H1 (cell line): ENCODE results near the gene GRIN2C. TPM values are rescaled to one million over a fixed set of nuclear protein-coding genes. Genes with fewer than 3 reads are reported as not detected.

Experiments used
- CTCF ChIA-PET: fragments of 300-600 bp; sonication (Branson Sonifier 250); formaldehyde crosslinking; loops from one replicate; lab custom pipeline; 2021; ENCODE audit not compliant: partially characterized antibody; lab: Charles Lee
- POLR2A ChIA-PET: fragments of 300-600 bp; sonication (Branson Sonifier 250); formaldehyde crosslinking; loops from one replicate; lab custom pipeline; 2021; ENCODE audit warnings: inconsistent platforms; ENCODE audit not compliant: partially characterized antibody; lab: Charles Lee
- DNase-seq, 2 experiments: peaks; one replicate each; pipeline versions ENCODE4 v3.0.0 to v3.0.0-alpha.2; 2010 to 2022; ENCODE audit warnings: low spot score in 2 of 2, low read depth in 1 of 2, mixed read lengths in 1 of 2
- FAIRE-seq: peaks from 2 replicates; lab custom pipeline; 2011; peaks lifted over from hg19 to GRCh38; lab: Jason Lieb, UNC
- H2AFZ ChIP-seq: 2 replicates; pipeline ENCODE4 v1.8.1; 2012; ENCODE audit warnings: low read length, inconsistent platforms
- H2AK5ac ChIP-seq: 2 replicates; pipeline ENCODE4 v1.6.1; 2013; ENCODE audit warnings: low read depth, low read length
- H2BK120ac ChIP-seq: replicated peaks from 2 replicates; pipeline ENCODE3; 2013; ENCODE audit warnings: low read depth, low read length, inconsistent platforms
- H2BK12ac ChIP-seq: 2 replicates; pipeline ENCODE4 v1.6.1; 2013; ENCODE audit warnings: low read depth, low read length
- H2BK15ac ChIP-seq: 2 replicates; pipeline ENCODE4 v1.6.1; 2013; ENCODE audit warnings: low read length
- H2BK20ac ChIP-seq: 2 replicates; pipeline ENCODE4 v1.6.1; 2013; ENCODE audit warnings: low read length
- H2BK5ac ChIP-seq: 2 replicates; pipeline ENCODE4 v1.6.1; 2013; ENCODE audit warnings: low read depth, low read length
- H3K14ac ChIP-seq: 2 replicates; pipeline ENCODE4 v1.6.1; 2013; ENCODE audit warnings: inconsistent platforms; ENCODE audit not compliant: insufficient read length
- H3K18ac ChIP-seq: 2 replicates; pipeline ENCODE4 v1.6.1; 2013; ENCODE audit warnings: low read length; ENCODE audit errors: extremely low read depth
- H3K23ac ChIP-seq: 2 replicates; pipeline ENCODE4 v1.6.1; 2013; ENCODE audit warnings: inconsistent platforms; ENCODE audit not compliant: insufficient read length
- H3K23me2 ChIP-seq: 2 replicates; pipeline ENCODE4 v1.6.1; 2013; ENCODE audit warnings: low read depth, low read length
- H3K27ac ChIP-seq: 2 replicates; pipeline ENCODE4 v1.6.1; 2011; ENCODE audit warnings: low read depth, low read length, inconsistent platforms
- H3K27me3 ChIP-seq, 4 experiments: replicated peaks in 1 of 4; 1 replicate in 1 of 4; 2 replicates in 3 of 4; pipeline versions ENCODE4 v1.6.1 to v1.8.1; 2011 to 2013; ENCODE audit warnings: low read length in 3 of 4, mild to moderate bottlenecking in 3 of 4, inconsistent platforms in 2 of 4, mixed read lengths in 2 of 4, moderate library complexity in 1 of 4; ENCODE audit not compliant: control insufficient read depth in 3 of 4, insufficient read depth in 3 of 4; ENCODE audit errors: extremely low read depth in 1 of 4
- H3K36me3 ChIP-seq, 4 experiments: 2 replicates each; pipeline versions ENCODE4 v1.6.1 to v1.8.1; 2011 to 2013; ENCODE audit warnings: mild to moderate bottlenecking in 4 of 4, low read length in 3 of 4, moderate library complexity in 2 of 4, control low read depth in 1 of 4, inconsistent platforms in 1 of 4; ENCODE audit not compliant: insufficient read depth in 4 of 4, control insufficient read depth in 2 of 4
- H3K4ac ChIP-seq: replicated peaks from 2 replicates; pipeline ENCODE3; 2013; ENCODE audit warnings: low read length, low read depth, mixed read lengths, inconsistent platforms; ENCODE audit not compliant: insufficient read length
- H3K4me1 ChIP-seq, 4 experiments: replicated peaks in 1 of 4; 1 replicate in 1 of 4; 2 replicates in 3 of 4; pipeline versions ENCODE4 v1.6.1 to v1.8.1; 2011 to 2013; ENCODE audit warnings: low read length in 3 of 4, inconsistent platforms in 2 of 4, mixed read lengths in 1 of 4; ENCODE audit not compliant: insufficient read depth in 4 of 4, control insufficient read depth in 3 of 4
- H3K4me2 ChIP-seq, 2 experiments: 2 replicates each; pipeline versions ENCODE4 v1.6.1 to v1.8.1; 2011 to 2013; ENCODE audit warnings: low read depth in 2 of 2, low read length in 2 of 2, control low read depth in 1 of 2, inconsistent platforms in 1 of 2, mild to moderate bottlenecking in 1 of 2; ENCODE audit not compliant: insufficient read depth in 1 of 2
- H3K4me3 ChIP-seq, 4 experiments: fragments of 200-600, 300-600 bp in 1 of 4; sonication (generic), shearing (Covaris generic), sonication (Bioruptor Twin) in 1 of 4; 2 replicates each; pipeline versions ENCODE4 v1.5.1 to v1.8.1; 2011 to 2016; ENCODE audit warnings: low read length in 4 of 4, low read depth in 3 of 4, control low read depth in 2 of 4, inconsistent platforms in 2 of 4, mild to moderate bottlenecking in 2 of 4, mixed read lengths in 1 of 4, moderate library complexity in 1 of 4; ENCODE audit not compliant: insufficient read depth in 2 of 4; ENCODE audit errors: extremely low read depth in 1 of 4
- H3K56ac ChIP-seq: replicated peaks from 2 replicates; pipeline ENCODE3; 2013; ENCODE audit warnings: low read depth, mild to moderate bottlenecking, mixed read lengths, low read length, inconsistent platforms; ENCODE audit not compliant: insufficient read length
- H3K79me1 ChIP-seq: 2 replicates; pipeline ENCODE4 v1.6.1; 2013; ENCODE audit warnings: low read depth, low read length, control low read depth
- H3K79me2 ChIP-seq, 2 experiments: 2 replicates each; pipeline versions ENCODE4 v1.6.1 to v1.8.1; 2012 to 2013; ENCODE audit warnings: low read length in 2 of 2, mild to moderate bottlenecking in 2 of 2, inconsistent platforms in 1 of 2; ENCODE audit not compliant: insufficient read depth in 2 of 2, control insufficient read depth in 1 of 2
- H3K9ac ChIP-seq, 4 experiments: replicated peaks in 1 of 4; 1 replicate in 1 of 4; 2 replicates in 3 of 4; pipeline versions ENCODE4 v1.6.1 to v1.8.1; 2011 to 2013; ENCODE audit warnings: low read depth in 3 of 4, low read length in 3 of 4, control low read depth in 2 of 4, mild to moderate bottlenecking in 2 of 4, moderate library complexity in 2 of 4, inconsistent platforms in 1 of 4; ENCODE audit errors: extremely low read depth in 1 of 4
- H3K9me3 ChIP-seq, 2 experiments: 2 replicates each; pipeline versions ENCODE4 v1.6.1 to v1.8.1; 2012 to 2013; ENCODE audit warnings: mild to moderate bottlenecking in 2 of 2, moderate library complexity in 2 of 2, control low read depth in 1 of 2, inconsistent platforms in 1 of 2, low read depth in 1 of 2, low read length in 1 of 2, mixed read lengths in 1 of 2; ENCODE audit not compliant: insufficient read depth in 2 of 2
- H4K20me1 ChIP-seq, 2 experiments: replicated peaks in 1 of 2; 2 replicates each; pipeline versions ENCODE3 to v1.8.1; 2011 to 2013; ENCODE audit warnings: inconsistent platforms in 2 of 2, low read length in 2 of 2, mild to moderate bottlenecking in 1 of 2; ENCODE audit not compliant: insufficient read depth in 2 of 2, control insufficient read depth in 1 of 2
- H4K5ac ChIP-seq: 2 replicates; pipeline ENCODE4 v1.6.1; 2013; ENCODE audit warnings: low read length, low read depth, mixed read lengths, inconsistent platforms; ENCODE audit not compliant: insufficient read length
- H4K8ac ChIP-seq: 2 replicates; pipeline ENCODE4 v1.8.0; 2013; ENCODE audit warnings: mild to moderate bottlenecking, moderate library complexity, low read length, inconsistent platforms; ENCODE audit not compliant: insufficient read depth; ENCODE audit errors: extremely low read depth
- H4K91ac ChIP-seq: replicated peaks from 2 replicates; pipeline ENCODE3; 2013; ENCODE audit warnings: low read length, mixed read lengths, inconsistent platforms; ENCODE audit not compliant: insufficient read length
- CHD1 ChIP-seq: IDR thresholded peaks from 2 replicates; pipeline ENCODE4 v1.6.1; 2012; ENCODE audit warnings: low read depth, low read length, improper control_type of control experiment
- CREB1 ChIP-seq: IDR thresholded peaks from 2 replicates; pipeline ENCODE4 v1.6.1; 2012; ENCODE audit warnings: inconsistent platforms
- CTCF ChIP-seq, 3 experiments: IDR thresholded peaks; 1 replicate in 2 of 3; 2 replicates in 1 of 3; pipeline versions ENCODE4 v1.5.1 to v1.6.1; 2011; ENCODE audit warnings: low read length in 3 of 3, mild to moderate bottlenecking in 3 of 3, inconsistent platforms in 2 of 3, low read depth in 1 of 3, moderate library complexity in 1 of 3; ENCODE audit not compliant: insufficient read depth in 1 of 3; ENCODE audit errors: control extremely low read depth in 1 of 3
- WGBS, 2 experiments: shearing (Covaris generic) in 1 of 2; methylation state at CpG; one replicate each; pipeline versions ENCODE4 v1.1.6 to v1.1.7; 2013 to 2015; ENCODE audit warnings: low lambda C conversion rate in 2 of 2, mixed read lengths in 2 of 2, inconsistent platforms in 1 of 2, low coverage in 1 of 2, missing lambda C conversion rate in 1 of 2; ENCODE audit not compliant: insufficient replicate concordance in 2 of 2, insufficient coverage in 1 of 2, insufficient read length in 1 of 2; ENCODE audit errors: extremely low coverage in 1 of 2, missing lambda C conversion rate in 1 of 2; 5-methylcytosine and 5-hydroxymethylcytosine counted together
- polyA plus RNA-seq, 7 experiments: library from polyadenylated mRNA; depleted of rRNA in 3 of 7; stranded (reverse) in 5 of 7; unstranded in 2 of 7; fragments of >200 nt in 5 of 7; fragments of 200-250 nt in 2 of 7; gene quantifications; 1 replicate in 5 of 7; 2 replicates in 1 of 7; 4 replicates in 1 of 7; pipeline versions ENCODE4 v1.2.1 to v1.2.3, GENCODE V29; 2011 to 2013; ENCODE audit warnings: missing spikeins in 2 of 7, mixed read lengths in 2 of 7
- total RNA-seq: library from RNA; stranded (reverse); fragmentation: NEBNext Ultra II Directional; extraction: Animal tissue kit (Norgen Biotek cat#: 25700); gene quantifications from 2 replicates; pipeline ENCODE4 v1.2.1, GENCODE V29; 2021

Gene GRIN2C
- total and polyA plus RNA-seq, 2 of the 8 experiments (the other 6 are each of a cell fraction or from before 2014, with no cell fraction given) = 0.06 to 0.07 TPM

GRCh38 chr17:74815550-74816370 lies 43.9 kb downstream of the GRIN2C start:
- no peak overlapping the region for H3K27ac ChIP-seq
- no peak overlapping the region for H3K9ac ChIP-seq
- H3K9me3 ChIP-seq = no peaks in the 10 kb centered on the region
- H2AK5ac ChIP-seq = no peak overlapping the region
- no peak overlapping the region for H3K14ac ChIP-seq
- no peak overlapping the region for H2BK20ac ChIP-seq
- peaks cover 0 to 2% (median 0%) of the 10 kb centered on the region in 4 experiments; a peak in 3 of 7 replicates for H3K27me3 ChIP-seq
- H2BK5ac ChIP-seq = no peak overlapping the region; the same call in 1 of the 2 replicates
- no peaks in the 10 kb centered on the region for H3K79me2 ChIP-seq
- no peak overlapping the region for H3K4ac ChIP-seq
- no peak overlapping the region for H4K91ac ChIP-seq
- peaks cover 0 to 4% (median 1%) of the 10 kb centered on the region in 4 experiments; a peak in 2 of 7 replicates for H3K4me1 ChIP-seq
- H2BK15ac ChIP-seq = no peak overlapping the region
- no peaks in the 10 kb centered on the region for H3K23me2 ChIP-seq
- DNase-seq (peak in 1 of 2 experiments; percentile 77), FAIRE-seq (peak; percentile 74)
- no peaks in the 10 kb centered on the region for H3K79me1 ChIP-seq
- peaks cover 11 to 16% of the 10 kb centered on the region in 2 experiments for H4K20me1 ChIP-seq
- H4K8ac ChIP-seq = no peak overlapping the region
- 81% methylated on average over 15 of the region's 15 CpGs; no CpG with 5 or more reads in 1 of the 2 experiments for WGBS, 2 experiments
- H3K36me3 ChIP-seq = no peaks in the 10 kb centered on the region; a peak in 2 of 8 replicates
- no peak overlapping the region for H2BK12ac ChIP-seq
- H3K23ac ChIP-seq = no peak overlapping the region
- H3K56ac ChIP-seq = no peak overlapping the region
- no peak overlapping the region for H4K5ac ChIP-seq
- ChIA-PET CTCF (interaction anchor here (0.6 to 99.6 kb wide), 3 partner anchors 3 to 130 kb away, joined by 3 to 2981 read pairs (median 2981); partner anchors contain the start of genes FDXR, GRIN2C and NAT9), POLR2A (no interaction called here)
- H2BK120ac ChIP-seq = no peak overlapping the region
- no peak overlapping the region for H3K4me2 ChIP-seq
- H2AFZ ChIP-seq = no peak overlapping the region
- no peak overlapping the region for H3K4me3 ChIP-seq
- no peak overlapping the region for H3K18ac ChIP-seq
- TF ChIP-seq CTCF (IDR thresholded peaks at IDR 0.05; ENCODE audit: control extremely low read depth in 1 of 3, insufficient read depth in 1 of 3, low read depth in 1 of 3, low read length in 3 of 3) (peak; percentile 71 to 94 (median 85)), CREB1 (0 out of 2 replicates have a peak, but pooled peaks have one; percentile 11), CHD1 (no peak)
